Transverse colon (tissue), 4 donors: ENCODE results near the gene ZNF407. TPM values are rescaled to one million over a fixed set of nuclear protein-coding genes. Genes with fewer than 3 reads are reported as not detected.

Experiments used
- DNase-seq: peaks from one replicate; pipeline ENCODE4 v3.0.0-alpha.2; 2019
- H3K27ac ChIP-seq, 4 donors: fragments of 200-600 bp; sonication (generic); 2 replicates each; pipeline ENCODE4 v1.5.1; 2016 to 2018; ENCODE audit warnings: inconsistent platforms in 4 of 4
- H3K27me3 ChIP-seq: fragments of 200-600 bp; sonication (generic); 2 replicates; pipeline ENCODE4 v1.5.1; 2017; ENCODE audit warnings: inconsistent platforms
- H3K36me3 ChIP-seq, 4 donors: fragments of 200-600 bp; sonication (generic); 2 replicates each; pipeline ENCODE4 v1.5.1; 2017 to 2019; ENCODE audit warnings: inconsistent platforms in 4 of 4
- H3K4me1 ChIP-seq, 4 donors: fragments of 200-600 bp; sonication (generic); 2 replicates each; pipeline ENCODE4 v1.5.1; 2017 to 2020; ENCODE audit warnings: inconsistent platforms in 4 of 4
- H3K4me3 ChIP-seq, 4 donors: fragments of 200-600 bp; sonication (generic); 1 replicate in 1 of 4; 2 replicates in 3 of 4; pipeline versions ENCODE4 v1.5.1 to v1.6.1; 2017 to 2019; ENCODE audit warnings: inconsistent platforms in 4 of 4
- H3K9me3 ChIP-seq, 2 donors: fragments of 200-600 bp; sonication (generic); 2 replicates each; pipeline ENCODE4 v1.5.1; 2017 to 2019; ENCODE audit warnings: inconsistent platforms in 2 of 2
- CTCF ChIP-seq, 5 experiments: fragments of 200-600 bp in 3 of 5; fragments of 450-650 bp in 2 of 5; sonication (generic) in 3 of 5; IDR thresholded peaks; 1 replicate in 2 of 5; 2 replicates in 3 of 5; pipeline ENCODE4 v1.5.1; 2016 to 2017; ENCODE audit warnings: antibody characterized with exemption in 5 of 5, inconsistent platforms in 3 of 5, mild to moderate bottlenecking in 2 of 5, moderate library complexity in 1 of 5
- EP300 ChIP-seq: sonication (generic); formaldehyde crosslinking; IDR thresholded peaks from one replicate; pipeline ENCODE4 v1.6.1; 2017; ENCODE audit warnings: antibody characterized with exemption, low read depth
- POLR2A ChIP-seq: fragments of 450-650 bp; IDR thresholded peaks from one replicate; pipeline ENCODE4 v1.6.1; 2016; ENCODE audit warnings: antibody characterized with exemption, mild to moderate bottlenecking, moderate library complexity
- POLR2AphosphoS5 ChIP-seq, 3 donors: sonication (generic); formaldehyde crosslinking; IDR thresholded peaks; one replicate each; pipeline ENCODE4 v1.6.1; 2016; ENCODE audit warnings: antibody characterized with exemption in 3 of 3
- WGBS, 2 donors: methylation state at CpG; one replicate each; pipeline ENCODE4 v1.1.5; 2018; ENCODE audit warnings: low coverage in 1 of 2; 5-methylcytosine and 5-hydroxymethylcytosine counted together
- in situ Hi-C, 4 donors: fragments of 200-750 bp; cut with MboI; loops; one replicate each; pipeline versions ENCODE4 v1.15.0 to v1.15.1; 2017; ENCODE audit warnings: low sequenced_read_pairs in 3 of 4, low pct_ligation_motif_present in 1 of 4, low pct_unique_long_range_greater_than_20kb in 1 of 4
- intact Hi-C: fragments of 100-400 bp; cut with DNase I; formaldehyde crosslinking; loops from one replicate; pipeline ENCODE4 v1.15.1; 2023; ENCODE audit warnings: low total_unique reads
- total RNA-seq, 4 donors: library from RNA; depleted of rRNA; stranded (reverse); fragments of >200 nt; gene quantifications; one replicate each; pipeline ENCODE4 v1.1.0, GENCODE V29; 2016

Gene ZNF407
- total RNA-seq, 4 donors from 2014 or later: 13.5 to 24.1 (median 20.1) TPM

DNA sequence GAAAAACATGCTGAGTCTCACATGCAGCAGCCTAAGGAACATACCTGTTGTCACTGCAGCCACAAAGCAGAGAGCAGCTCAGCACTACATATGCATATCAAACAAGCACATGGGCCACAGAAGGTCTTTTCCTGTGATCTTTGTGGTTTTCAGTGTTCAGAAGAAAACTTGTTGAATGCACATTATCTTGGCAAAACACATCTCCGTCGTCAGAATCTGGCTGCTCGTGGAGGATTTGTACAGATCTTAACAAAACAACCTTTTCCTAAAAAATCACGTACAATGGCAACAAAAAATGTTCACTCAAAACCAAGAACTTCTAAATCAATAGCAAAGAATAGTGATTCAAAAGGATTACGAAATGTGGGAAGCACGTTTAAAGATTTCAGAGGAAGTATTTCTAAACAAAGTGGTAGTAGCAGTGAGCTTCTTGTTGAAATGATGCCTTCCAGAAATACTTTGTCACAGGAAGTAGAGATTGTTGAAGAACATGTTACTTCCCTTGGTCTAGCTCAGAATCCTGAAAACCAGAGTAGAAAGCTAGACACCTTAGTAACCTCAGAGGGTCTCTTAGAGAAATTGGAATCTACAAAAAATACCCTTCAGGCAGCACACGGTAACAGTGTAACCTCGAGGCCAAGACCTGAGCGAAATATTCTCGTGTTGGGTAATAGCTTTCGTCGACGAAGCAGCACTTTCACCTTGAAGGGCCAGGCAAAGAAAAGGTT is 34.1 kb downstream of the ZNF407 start:
- 78 to 82% methylated on average over 13 of the region's 13 CpGs for WGBS, 2 donors
- intact Hi-C loops: no loop called here

DNA sequence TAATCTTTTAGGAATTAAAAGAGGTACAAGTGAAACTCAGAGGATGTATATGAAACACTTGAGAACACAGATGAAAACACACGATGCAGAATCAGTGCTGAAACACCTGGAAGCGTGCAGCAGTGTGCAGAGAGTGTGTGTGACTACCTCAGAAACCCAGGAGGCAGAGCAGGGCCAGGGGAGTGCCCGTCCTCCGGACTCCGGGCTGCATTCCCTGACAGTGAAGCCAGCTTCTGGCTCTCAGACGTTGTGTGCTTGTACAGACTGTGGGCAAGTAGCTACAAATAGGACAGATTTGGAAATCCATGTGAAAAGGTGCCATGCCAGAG is 34.6 kb downstream of the ZNF407 start:
- DNase-seq: no peak
- intact Hi-C loops (no loop called here), in situ Hi-C loops (no loop called here)
- WGBS, 2 donors: 78 to 91% methylated on average over 6 of the region's 6 CpGs
- Histone ChIP-seq H3K9me3 (no peaks in the 10 kb centered on the region), H3K36me3 (peaks cover 0 to 10% (median 2%) of the 10 kb centered on the region in 4 donors), H3K4me3 (no peak overlapping the region), H3K4me1 (peaks cover 0 to 6% (median 0%) of the 10 kb centered on the region in 4 donors), H3K27ac (no peak overlapping the region), H3K27me3 (no peaks in the 10 kb centered on the region)
- TF ChIP-seq EP300: no peak
- no peak for TF ChIP-seq CTCF (IDR thresholded peaks at IDR 0.05)
- no peak for TF ChIP-seq POLR2AphosphoS5 (IDR thresholded peaks at IDR 0.05)
- TF ChIP-seq POLR2A: no peak

More for the DNA sequence above, 34.1 kb downstream of the ZNF407 start:
- H3K9me3 ChIP-seq: no peaks in the 10 kb centered on the region
- no peaks in the 10 kb centered on the region for H3K27me3 ChIP-seq
- H3K4me1 ChIP-seq: peaks cover 0 to 6% (median 0%) of the 10 kb centered on the region in 4 donors
- H3K36me3 ChIP-seq: peaks cover 0 to 10% (median 2%) of the 10 kb centered on the region in 4 donors
- TF ChIP-seq CTCF (IDR thresholded peaks at IDR 0.05): no peak
- TF ChIP-seq EP300: no peak
- TF ChIP-seq POLR2A: no peak
- no peak overlapping the region for H3K27ac ChIP-seq
- DNase-seq: no peak
- in situ Hi-C loops: no loop called here
- no peak overlapping the region for H3K4me3 ChIP-seq

- H3K4me3 ChIP-seq: no peak overlapping the region
- no peaks in the 10 kb centered on the region for H3K27me3 ChIP-seq
- H3K27ac ChIP-seq: no peak overlapping the region
- H3K36me3 ChIP-seq: peaks cover 0 to 10% (median 2%) of the 10 kb centered on the region in 4 donors
- no peaks in the 10 kb centered on the region for H3K9me3 ChIP-seq
- in situ Hi-C loops: no loop called here
- intact Hi-C loops: no loop called here
- TF ChIP-seq EP300: no peak
- no peak for TF ChIP-seq CTCF (IDR thresholded peaks at IDR 0.05)
- no peak for TF ChIP-seq POLR2AphosphoS5 (IDR thresholded peaks at IDR 0.05)
- TF ChIP-seq POLR2A: no peak
- 89 to 94% methylated on average over 4 of the region's 4 CpGs for WGBS, 2 donors
- DNase-seq: no peak
- peaks cover 0 to 6% (median 0%) of the 10 kb centered on the region in 4 donors for H3K4me1 ChIP-seq
Measured at GRCh38 chr18:74632856-74633255, 35.2 kb downstream of the ZNF407 start.

GRCh38 chr18:74633652-74634352 is 36.1 kb downstream of the ZNF407 start:
- peaks cover 0 to 10% (median 2%) of the 10 kb centered on the region in 4 donors for H3K36me3 ChIP-seq
- TF ChIP-seq CTCF (IDR thresholded peaks at IDR 0.05) (no peak), POLR2AphosphoS5 (IDR thresholded peaks at IDR 0.05) (no peak), POLR2A (no peak), EP300 (no peak)
- H3K4me3 ChIP-seq: no peak overlapping the region
- H3K27ac ChIP-seq: no peak overlapping the region
- no peak for DNase-seq
- H3K4me1 ChIP-seq: peaks cover 0 to 6% (median 0%) of the 10 kb centered on the region in 4 donors
- WGBS, 2 donors: 91 to 98% methylated on average over 9 to 13 of the region's 13 CpGs
- H3K27me3 ChIP-seq: no peaks in the 10 kb centered on the region
- in situ Hi-C loops: no loop called here
- intact Hi-C loops: no loop called here
- H3K9me3 ChIP-seq: no peaks in the 10 kb centered on the region
